Vagina (tissue), 2 donors: Measurements from ENCODE around the gene CAP2.

ENCODE experiments used
- CTCF ChIP-seq, 3 experiments: fragments of 450-650 bp in 2 of 3; fragments of 200-600 bp in 1 of 3; sonication (generic) in 1 of 3; IDR thresholded peaks; one replicate each; pipeline ENCODE4 v1.5.1; 2017 to 2019; ENCODE audit warnings: antibody characterized with exemption in 3 of 3, mild to moderate bottlenecking in 2 of 3, moderate library complexity in 2 of 3
- POLR2AphosphoS5 ChIP-seq, 2 donors: sonication (generic); formaldehyde crosslinking; IDR thresholded peaks; one replicate each; pipeline ENCODE4 v1.9.0; 2017; ENCODE audit warnings: antibody characterized with exemption in 2 of 2, mild to moderate bottlenecking in 2 of 2, low read depth in 1 of 2; ENCODE audit not compliant: insufficient read depth in 1 of 2

GRCh38 chr6:17460862-17461261, 67.5 kb downstream of the CAP2 start:
- TF ChIP-seq CTCF (IDR thresholded peaks at IDR 0.05) = no peak
- no peak for TF ChIP-seq POLR2AphosphoS5 (IDR thresholded peaks at IDR 0.05; ENCODE audit: insufficient read depth in 1 of 2, low read depth in 1 of 2)
